ENCODE results near the gene CDC34.

The CDC34 gene

GRCh38 chr19:588093-588740 is 56.7 kb downstream of the CDC34 start:
- Histone ChIP-seq H3K36me3 (peaks cover 10% of the 10 kb centered on the region), H3K4me3 (no peak overlapping the region), H3K4me2 (peak overlapping the region; percentile 70), H3K9ac (no peak overlapping the region), H4K20me1 (peaks cover 86% of the 10 kb centered on the region), H3K4me1 (peaks cover 47% of the 10 kb centered on the region), H3K27me3 (peaks cover 53% of the 10 kb centered on the region), H3K9me3 (no peaks in the 10 kb centered on the region), H3K27ac (no peak overlapping the region)
- no peak for TF ChIP-seq Cebpa-rat (IDR thresholded peaks at IDR 0.05)

GRCh38 chr19:588741-589692 is 57.5 kb downstream of the CDC34 start:
- H3K4me3 ChIP-seq = no peak overlapping the region
- H3K36me3 ChIP-seq = 0 out of 2 replicates have a peak, but pooled peaks cover 2% of the 10 kb centered on the region
- H4K20me1 ChIP-seq = peaks cover 86% of the 10 kb centered on the region
- H3K9ac ChIP-seq = no peak overlapping the region
- peaks cover 49% of the 10 kb centered on the region for H3K4me1 ChIP-seq
- H3K27ac ChIP-seq = no peak overlapping the region
- TF ChIP-seq Cebpa-rat (IDR thresholded peaks at IDR 0.05) = no peak
- no peaks in the 10 kb centered on the region for H3K9me3 ChIP-seq
- H3K4me2 ChIP-seq = peak overlapping the region; percentile 70
- peaks cover 61% of the 10 kb centered on the region for H3K27me3 ChIP-seq

GRCh38 chr19:589693-590395 is 58.3 kb downstream of the CDC34 start, which contains the start of gene HCN2:
TSS of gene HCN2 (plus strand) at chr19:589881. CDS start at chr19:589946, 65 bp downstream.
- TF ChIP-seq Cebpa-rat (IDR thresholded peaks at IDR 0.05) = no peak
- Histone ChIP-seq H3K9me3 (no peaks in the 10 kb centered on the region), H3K4me2 (peak within 1 kb of the TSS; percentile 70), H3K4me3 (no peak within 1 kb of the TSS), H3K9ac (no peak within 1 kb of the TSS), H3K27me3 (peaks cover 70% of the 10 kb centered on the region), H3K36me3 (no peaks in the 10 kb centered on the region), H3K4me1 (peaks cover 42% of the 10 kb centered on the region), H3K27ac (no peak within 1 kb of the TSS), H4K20me1 (peaks cover 85% of the 10 kb centered on the region)

GRCh38 chr19:590396-590745 is 58.8 kb downstream of the CDC34 start:
- Histone ChIP-seq H3K4me3 (no peak overlapping the region), H3K27me3 (peaks cover 75% of the 10 kb centered on the region)

GRCh38 chr19:590750-591098 is 59.2 kb downstream of the CDC34 start:
- TF ChIP-seq Cebpa-rat (IDR thresholded peaks at IDR 0.05) = no peak
- no peak overlapping the region for H3K4me2 ChIP-seq
- peaks cover 78% of the 10 kb centered on the region for H3K27me3 ChIP-seq
- peaks cover 41% of the 10 kb centered on the region for H3K4me1 ChIP-seq
- no peak overlapping the region for H3K9ac ChIP-seq
- no peaks in the 10 kb centered on the region for H3K36me3 ChIP-seq
- H3K27ac ChIP-seq = no peak overlapping the region
- no peak overlapping the region for H3K4me3 ChIP-seq
- no peaks in the 10 kb centered on the region for H3K9me3 ChIP-seq
- H4K20me1 ChIP-seq = peaks cover 76% of the 10 kb centered on the region

More at GRCh38 chr19:590396-590745, 58.8 kb downstream of the CDC34 start:
- H3K27ac ChIP-seq = no peak overlapping the region
- no peak overlapping the region for H3K9ac ChIP-seq
- no peak for TF ChIP-seq Cebpa-rat (IDR thresholded peaks at IDR 0.05)
- no peak overlapping the region for H3K4me2 ChIP-seq
- H3K9me3 ChIP-seq = no peaks in the 10 kb centered on the region
- peaks cover 80% of the 10 kb centered on the region for H4K20me1 ChIP-seq
- H3K36me3 ChIP-seq = no peaks in the 10 kb centered on the region
- peaks cover 41% of the 10 kb centered on the region for H3K4me1 ChIP-seq

GRCh38 chr19:591099-591958 is 59.8 kb downstream of the CDC34 start:
- no peak overlapping the region for H3K9ac ChIP-seq
- peaks cover 84% of the 10 kb centered on the region for H3K27me3 ChIP-seq
- no peak for TF ChIP-seq Cebpa-rat (IDR thresholded peaks at IDR 0.05)
- peaks cover 41% of the 10 kb centered on the region for H3K4me1 ChIP-seq
- no peaks in the 10 kb centered on the region for H3K9me3 ChIP-seq
- no peak overlapping the region for H3K27ac ChIP-seq
- H4K20me1 ChIP-seq = peaks cover 71% of the 10 kb centered on the region
- no peaks in the 10 kb centered on the region for H3K36me3 ChIP-seq
- no peak overlapping the region for H3K4me2 ChIP-seq
- no peak overlapping the region for H3K4me3 ChIP-seq

Data from BLaER1 (cell line).